HepG2 (cell line): ENCODE measurements around the gene AFG1L. TPM values are rescaled to one million over a fixed set of nuclear protein-coding genes. Genes with fewer than 3 reads are reported as not detected.

Experiments
- ATAC-seq: fragments of 200-7000 bp; cut with Tn5 transposase; 3 replicates; pipeline ENCODE4 v1.9.1; 2020; ENCODE audit warnings: mild to moderate bottlenecking, moderate library complexity
- BruUV-seq: library from RNA; stranded (reverse); fragments of 400-500 nt; replicated peaks from 2 replicates; lab custom pipeline; 2021; lab: Mats Ljungman, UMichigan
- CTCF ChIA-PET: fragments of 300-600 bp; formaldehyde crosslinking; extraction: SDS; loops from one replicate; lab custom pipeline; 2021; ENCODE audit warnings: low total read pairs, inconsistent platforms, low intra/inter-chr PET ratio; lab: Yijun Ruan, JAX
- POLR2A ChIA-PET: fragments of 350-600 bp; sonication (Branson Sonifier 250); formaldehyde crosslinking; loops from one replicate; lab custom pipeline; 2020; ENCODE audit warnings: antibody characterized with exemption, inconsistent platforms; lab: Yijun Ruan, JAX
- DNase-seq: peaks from one replicate; pipeline ENCODE4 v3.0.0-alpha.2; 2015; ENCODE audit warnings: low spot score
- FAIRE-seq: peaks from 3 replicates; lab custom pipeline; 2011; peaks lifted over from hg19 to GRCh38; lab: Jason Lieb, UNC
- H2AFZ ChIP-seq: one replicate; pipeline ENCODE4 v1.6.1; 2011; ENCODE audit warnings: low read length, inconsistent platforms
- H3K27ac ChIP-seq: fragments of 300-600 bp; 3 replicates; pipeline ENCODE4 v1.8.0; 2011; ENCODE audit warnings: mixed run types, mild to moderate bottlenecking, mixed read lengths, low read length, inconsistent platforms; ENCODE audit not compliant: insufficient read depth; ENCODE audit errors: extremely low read length
- H3K27me3 ChIP-seq, 2 experiments: fragments of 200-600 bp in 1 of 2; 2 replicates in 1 of 2; 3 replicates in 1 of 2; pipeline versions ENCODE4 v1.6.0 to v1.8.0; 2011; ENCODE audit warnings: low read length in 2 of 2, mild to moderate bottlenecking in 2 of 2, moderate library complexity in 2 of 2, inconsistent platforms in 1 of 2; ENCODE audit not compliant: insufficient read depth in 2 of 2, control insufficient read depth in 1 of 2
- H3K36me3 ChIP-seq, 2 experiments: fragments of 200-600 bp in 1 of 2; replicated peaks in 1 of 2; 2 replicates in 1 of 2; 3 replicates in 1 of 2; pipeline versions ENCODE4 v1.5.1 to v1.8.0; 2011; ENCODE audit warnings: low read length in 2 of 2, inconsistent platforms in 1 of 2; ENCODE audit not compliant: insufficient read depth in 2 of 2, control insufficient read depth in 1 of 2
- H3K4me1 ChIP-seq: 2 replicates; pipeline ENCODE4 v1.5.1; 2012; ENCODE audit warnings: low read length, inconsistent platforms; ENCODE audit not compliant: insufficient read depth
- H3K4me2 ChIP-seq: 2 replicates; pipeline ENCODE4 v1.6.0; 2011; ENCODE audit warnings: low read depth, low read length, inconsistent platforms
- H3K4me3 ChIP-seq, 3 experiments: fragments of 200-600 bp in 1 of 3; sonication (generic), shearing (Covaris generic) in 1 of 3; replicated peaks in 1 of 3; 2 replicates each; pipeline ENCODE4 v1.5.1; 2011 to 2016; ENCODE audit warnings: low read length in 3 of 3, inconsistent platforms in 2 of 3, low read depth in 2 of 3, mild to moderate bottlenecking in 2 of 3, control low read depth in 1 of 3, mixed read lengths in 1 of 3; ENCODE audit not compliant: insufficient read depth in 1 of 3
- H3K79me2 ChIP-seq: one replicate; pipeline ENCODE4 v1.6.1; 2011; ENCODE audit warnings: low read length, inconsistent platforms; ENCODE audit not compliant: insufficient read depth
- H3K9ac ChIP-seq: 2 replicates; pipeline ENCODE4 v1.6.0; 2011; ENCODE audit warnings: mild to moderate bottlenecking, low read depth, low read length, inconsistent platforms; ENCODE audit not compliant: insufficient read depth
- H3K9me3 ChIP-seq: 2 replicates; pipeline ENCODE4 v1.5.1; 2012; ENCODE audit warnings: mild to moderate bottlenecking, low read length
- H4K20me1 ChIP-seq: 2 replicates; pipeline ENCODE4 v1.6.0; 2011; ENCODE audit warnings: inconsistent platforms, mild to moderate bottlenecking, low read length, moderate library complexity; ENCODE audit not compliant: insufficient read depth
- AGO2 ChIP-seq: fragments of 200-400 bp; formaldehyde crosslinking; optimal IDR thresholded peaks from 2 replicates; pipeline ENCODE3; 2017; ENCODE audit warnings: mild to moderate bottlenecking, low read depth, low read length, moderate library complexity
- ARNT2 ChIP-seq: sonication (generic); formaldehyde crosslinking; IDR thresholded peaks from 2 replicates; pipeline ENCODE4 v1.8.0; 2022; ENCODE audit warnings: mild to moderate bottlenecking, low read depth, missing genetic modification reagents, moderate library complexity
- ARNTL ChIP-seq: sonication (generic); formaldehyde crosslinking; IDR thresholded peaks from 2 replicates; pipeline ENCODE4 v1.4.0; 2020; ENCODE audit warnings: mild to moderate bottlenecking, missing genetic modification reagents
- ATM ChIP-seq: fragments of 450-650 bp; IDR thresholded peaks from 2 replicates; pipeline ENCODE4 v1.7.1; 2017; ENCODE audit warnings: mild to moderate bottlenecking, borderline replicate concordance
- CAMTA2 ChIP-seq: sonication (generic); formaldehyde crosslinking; IDR thresholded peaks from 2 replicates; pipeline ENCODE4 v1.4.0; 2020; ENCODE audit warnings: mild to moderate bottlenecking, missing genetic modification reagents, borderline replicate concordance
- KMT2B ChIP-seq: IDR thresholded peaks from 2 replicates; pipeline ENCODE4 v1.6.1; 2016; ENCODE audit warnings: missing genetic modification reagents, missing compliant biosample characterization
- MIXL1 ChIP-seq: IDR thresholded peaks from 2 replicates; pipeline ENCODE4 v1.6.1; 2016
- PHF8 ChIP-seq: sonication (generic); formaldehyde crosslinking; IDR thresholded peaks from 2 replicates; pipeline ENCODE4 v1.5.0; 2020; ENCODE audit warnings: missing genetic modification reagents
- RAD51 ChIP-seq: fragments of 450-650 bp; IDR thresholded peaks from 2 replicates; pipeline ENCODE4 v1.6.1; 2016; ENCODE audit warnings: borderline replicate concordance
- SMAD1 ChIP-seq: sonication (generic); formaldehyde crosslinking; IDR thresholded peaks from 2 replicates; pipeline ENCODE4 v1.4.0; 2020; ENCODE audit warnings: missing genetic modification reagents, low read depth, mild to moderate bottlenecking, borderline replicate concordance
- TCF7 ChIP-seq: sonication (generic); IDR thresholded peaks from 2 replicates; pipeline ENCODE4 v1.6.1; 2016; ENCODE audit warnings: antibody characterized with exemption, low read depth
- TRIM24 ChIP-seq: sonication (generic); formaldehyde crosslinking; IDR thresholded peaks from 2 replicates; pipeline ENCODE4 v1.8.0; 2022; ENCODE audit warnings: mild to moderate bottlenecking, missing genetic modification reagents
- ZBTB8A ChIP-seq: sonication (generic); formaldehyde crosslinking; IDR thresholded peaks from 2 replicates; pipeline ENCODE4 v1.4.0; 2020; ENCODE audit warnings: mild to moderate bottlenecking, low read depth, missing genetic modification reagents, borderline replicate concordance
- ZNF326 ChIP-seq: sonication (generic); formaldehyde crosslinking; IDR thresholded peaks from 2 replicates; pipeline ENCODE4 v1.4.0; 2020; ENCODE audit warnings: missing genetic modification reagents, borderline replicate concordance
- ZNF589 ChIP-seq: sonication (generic); formaldehyde crosslinking; conservative IDR thresholded peaks from 2 replicates; pipeline ENCODE4 v1.8.0; 2022; ENCODE audit warnings: mild to moderate bottlenecking, moderate library complexity, missing genetic modification reagents
- ZNF724P ChIP-seq: sonication (generic); formaldehyde crosslinking; IDR thresholded peaks from 2 replicates; pipeline ENCODE4 v1.8.0; 2022; ENCODE audit warnings: missing genetic modification reagents, borderline replicate concordance
- whole genome bisulfite sequencing: methylation state at CpG from one replicate; pipeline ENCODE4 v1.1.6; 2017; ENCODE audit warnings: low lambda C conversion rate; 5-methylcytosine and 5-hydroxymethylcytosine counted together
- in situ Hi-C: cut with HindIII; loops from 2 replicates; pipeline ENCODE4 v1.10.0; 2017; ENCODE audit warnings: low pct_unique_long_range_greater_than_20kb; ENCODE audit not compliant: extremely low pct_ligation_motif_present
- intact Hi-C: fragments of 100-400 bp; cut with micrococcal nuclease; formaldehyde crosslinking; loops from one replicate; pipeline ENCODE4 v1.10.0; 2022; ENCODE audit not compliant: unreplicated experiment
- polyA plus RNA-seq, 8 experiments: library from polyadenylated mRNA; depleted of rRNA in 3 of 8; stranded (reverse) in 7 of 8; unstranded in 1 of 8; fragments of >200 nt; fragmentation: Illumina TruSeq in 4 of 8; extraction: Trizol in 4 of 8; gene quantifications; 2 replicates each; pipeline versions ENCODE4 v1.2.1 to v1.2.3, GENCODE V29; 2011 to 2016; ENCODE audit warnings: low read depth in 4 of 8, missing spikeins in 1 of 8, mixed read lengths in 1 of 8; ENCODE audit not compliant: insufficient read depth in 1 of 8
- total RNA-seq, 5 experiments: library from RNA; depleted of rRNA; stranded (reverse); fragments of >200 nt; fragmentation: Illumina TruSeq; extraction: Trizol; gene quantifications; 2 replicates each; pipeline ENCODE4 v1.2.3, GENCODE V29; 2016; ENCODE audit warnings: low read depth in 1 of 5
- TF ChIP-seq, protein P1 (sequence below): sonication (generic); formaldehyde crosslinking; IDR thresholded peaks from 2 replicates; pipeline ENCODE4 v1.4.0; 2020; ENCODE audit warnings: missing genetic modification reagents, borderline replicate concordance
- TF ChIP-seq, protein P2 (sequence below): sonication (generic); formaldehyde crosslinking; IDR thresholded peaks from 2 replicates; pipeline ENCODE4 v1.5.0; 2020; ENCODE audit warnings: missing genetic modification reagents
- TF ChIP-seq, protein P3 (sequence below): sonication (generic); formaldehyde crosslinking; IDR thresholded peaks from 2 replicates; pipeline ENCODE4 v1.4.0; 2020; ENCODE audit warnings: mild to moderate bottlenecking, missing genetic modification reagents

Gene AFG1L
- total and polyA plus RNA-seq, 2 of the 13 experiments (the other 11 are each of a cell fraction or from before 2014, with no cell fraction given) = 3.1 to 14.0 TPM

DNA sequence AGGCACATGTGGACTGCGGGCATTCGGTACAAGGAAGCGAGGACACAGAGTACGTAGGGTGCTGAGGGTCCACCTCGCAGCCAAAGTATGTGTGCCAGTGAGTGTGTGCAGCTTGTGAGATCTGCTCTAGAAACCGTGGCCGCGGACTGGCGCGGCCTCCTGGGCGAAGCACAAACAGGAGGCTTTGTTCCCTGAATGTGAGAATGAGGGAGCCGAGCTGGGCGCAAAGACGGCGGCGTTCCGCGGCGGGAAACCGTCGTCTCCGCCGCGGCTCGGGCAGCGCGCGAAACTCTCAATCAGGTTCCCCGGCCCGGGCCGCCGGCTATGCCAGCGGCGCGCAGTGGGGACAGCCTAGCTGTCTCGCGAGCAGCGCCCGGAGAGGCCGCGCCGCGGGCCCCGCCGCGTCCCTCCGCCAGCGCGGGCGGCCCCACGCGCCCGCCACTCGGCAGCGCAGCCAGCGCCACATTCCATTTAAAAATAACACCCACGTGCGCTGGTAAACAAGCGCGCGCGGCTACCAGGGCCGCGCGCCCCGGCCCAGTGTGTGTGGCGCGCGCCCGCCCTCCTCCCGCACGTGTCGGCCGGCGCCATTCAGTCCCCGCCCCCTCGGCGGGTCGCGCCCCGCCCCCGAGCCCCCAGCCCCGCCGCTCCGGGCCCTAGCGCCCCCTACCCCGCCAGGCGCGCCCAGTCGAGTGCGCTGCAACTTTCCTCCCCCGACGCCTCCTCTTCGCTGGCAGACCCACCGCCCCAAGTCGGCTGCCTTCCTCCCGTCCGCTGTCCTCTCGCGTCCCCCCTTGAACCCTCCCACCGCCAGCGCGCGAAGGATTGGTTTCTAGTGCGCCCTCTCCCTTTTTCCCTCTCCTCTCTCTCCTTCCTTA is 262.9 kb downstream of the AFG1L start:
- peak overlapping the region; percentile 88 for H3K9ac ChIP-seq
- H3K79me2 ChIP-seq = peaks cover 13% of the 10 kb centered on the region
- peak overlapping the region; percentile 71 to 79 (median 71) for H3K4me3 ChIP-seq
- no peak for FAIRE-seq
- no peaks in the 10 kb centered on the region for H3K9me3 ChIP-seq
- POLR2A ChIA-PET = interaction anchor here (0.9 to 3.1 kb wide), 13 partner anchors 10 to 600 kb away, joined by 3 to 16 read pairs (median 4); partner anchors contain the start of genes ARMC2, SEC63, SESN1 and SNX3
- H3K27ac ChIP-seq = peak overlapping the region; percentile 96
- H3K4me1 ChIP-seq = peaks cover 41% of the 10 kb centered on the region
- in situ Hi-C loops = no loop called here
- no peak overlapping the region for H2AFZ ChIP-seq
- peak; percentile 1 for ATAC-seq
- no peaks in the 10 kb centered on the region; a peak in 2 of 5 replicates for H3K27me3 ChIP-seq
- peak; percentile 15 for DNase-seq
- intact Hi-C loops = loop anchor here (5.0 kb wide), 1 partner anchor 280 kb away; no protein-coding TSS in a partner anchor
- CTCF ChIA-PET = no interaction called here
- 1% methylated on average over 16 of the region's 105 CpGs for whole genome bisulfite sequencing
- no TSS peak for BruUV-seq
- H4K20me1 ChIP-seq = peaks cover 3% of the 10 kb centered on the region; the same call in 1 of the 2 replicates
- peak overlapping the region; percentile 100 for H3K4me2 ChIP-seq
- no peaks in the 10 kb centered on the region for H3K36me3 ChIP-seq
- TF ChIP-seq ARNTL (CRISPR knock-in tag) (no peak), ZNF724P (CRISPR knock-in tag) (peak; percentile 48; the same call in 1 of the 2 replicates), ZBTB8A (CRISPR knock-in tag) (no peak), SMAD1 (CRISPR knock-in tag) (0 out of 2 replicates have a peak, but pooled peaks have one; percentile 16), ZNF326 (CRISPR knock-in tag) (no peak), ARNT2 (CRISPR knock-in tag) (0 out of 2 replicates have a peak, but pooled peaks have one; percentile 40), TRIM24 (no peak), PHF8 (CRISPR knock-in tag) (peak; percentile 52), MIXL1 (CRISPR knock-in tag) (no peak), KMT2B (CRISPR knock-in tag) (no peak), RAD51 (no peak), TCF7 (no peak), ATM (no peak), CAMTA2 (CRISPR knock-in tag) (no peak), AGO2 (no peak), ZNF589 (CRISPR knock-in tag) (no peak)
- TF ChIP-seq, protein P1, sequence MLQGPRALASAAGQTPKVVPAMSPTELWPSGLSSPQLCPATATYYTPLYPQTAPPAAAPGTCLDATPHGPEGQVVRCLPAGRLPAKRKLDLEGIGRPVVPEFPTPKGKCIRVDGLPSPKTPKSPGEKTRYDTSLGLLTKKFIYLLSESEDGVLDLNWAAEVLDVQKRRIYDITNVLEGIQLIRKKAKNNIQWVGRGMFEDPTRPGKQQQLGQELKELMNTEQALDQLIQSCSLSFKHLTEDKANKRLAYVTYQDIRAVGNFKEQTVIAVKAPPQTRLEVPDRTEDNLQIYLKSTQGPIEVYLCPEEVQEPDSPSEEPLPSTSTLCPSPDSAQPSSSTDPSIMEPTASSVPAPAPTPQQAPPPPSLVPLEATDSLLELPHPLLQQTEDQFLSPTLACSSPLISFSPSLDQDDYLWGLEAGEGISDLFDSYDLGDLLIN (CRISPR knock-in tag) = no peak
- TF ChIP-seq, protein P2, sequence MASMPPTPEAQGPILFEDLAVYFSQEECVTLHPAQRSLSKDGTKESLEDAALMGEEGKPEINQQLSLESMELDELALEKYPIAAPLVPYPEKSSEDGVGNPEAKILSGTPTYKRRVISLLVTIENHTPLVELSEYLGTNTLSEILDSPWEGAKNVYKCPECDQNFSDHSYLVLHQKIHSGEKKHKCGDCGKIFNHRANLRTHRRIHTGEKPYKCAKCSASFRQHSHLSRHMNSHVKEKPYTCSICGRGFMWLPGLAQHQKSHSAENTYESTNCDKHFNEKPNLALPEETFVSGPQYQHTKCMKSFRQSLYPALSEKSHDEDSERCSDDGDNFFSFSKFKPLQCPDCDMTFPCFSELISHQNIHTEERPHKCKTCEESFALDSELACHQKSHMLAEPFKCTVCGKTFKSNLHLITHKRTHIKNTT = no peak
- TF ChIP-seq, protein P3, sequence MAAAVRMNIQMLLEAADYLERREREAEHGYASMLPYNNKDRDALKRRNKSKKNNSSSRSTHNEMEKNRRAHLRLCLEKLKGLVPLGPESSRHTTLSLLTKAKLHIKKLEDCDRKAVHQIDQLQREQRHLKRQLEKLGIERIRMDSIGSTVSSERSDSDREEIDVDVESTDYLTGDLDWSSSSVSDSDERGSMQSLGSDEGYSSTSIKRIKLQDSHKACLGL = no peak
